HEK293T (cell line): ENCODE measurements around the gene ANO2.

Experiments
- BHLHE40 ChIP-seq: fragments of 450-650 bp; IDR thresholded peaks from 2 replicates; pipeline ENCODE4 v1.6.1; 2016; ENCODE audit warnings: mild to moderate bottlenecking, moderate library complexity, borderline replicate concordance
- CTBP1 ChIP-seq: fragments of 450-650 bp; IDR thresholded peaks from 2 replicates; pipeline ENCODE4 v1.6.1; 2016; ENCODE audit warnings: borderline replicate concordance
- ELF4 ChIP-seq: fragments of 450-650 bp; IDR thresholded peaks from 2 replicates; pipeline ENCODE4 v1.6.1; 2017; ENCODE audit warnings: antibody characterized with exemption
- FOXA1 ChIP-seq: fragments of 450-650 bp; IDR thresholded peaks from 2 replicates; pipeline ENCODE4 v1.6.1; 2016; ENCODE audit warnings: mild to moderate bottlenecking
- FOXK2 ChIP-seq: fragments of 450-650 bp; IDR thresholded peaks from 2 replicates; pipeline ENCODE4 v1.6.1; 2016; ENCODE audit warnings: mild to moderate bottlenecking
- FOXM1 ChIP-seq: fragments of 450-650 bp; IDR thresholded peaks from 2 replicates; pipeline ENCODE4 v1.6.1; 2017; ENCODE audit warnings: mild to moderate bottlenecking, borderline replicate concordance
- HDGF ChIP-seq: fragments of 450-650 bp; IDR thresholded peaks from 2 replicates; pipeline ENCODE4 v1.6.1; 2017; ENCODE audit warnings: antibody characterized with exemption, borderline replicate concordance
- L3MBTL2 ChIP-seq: fragments of 450-650 bp; conservative IDR thresholded peaks from 2 replicates; pipeline ENCODE4 v1.6.1; 2016; ENCODE audit warnings: mild to moderate bottlenecking
- PKNOX1 ChIP-seq: fragments of 450-650 bp; IDR thresholded peaks from 2 replicates; pipeline ENCODE4 v1.6.1; 2016
- SP1 ChIP-seq: fragments of 450-650 bp; IDR thresholded peaks from 2 replicates; pipeline ENCODE4 v1.6.1; 2017
- SUZ12 ChIP-seq: fragments of 450-650 bp; IDR thresholded peaks from 2 replicates; pipeline ENCODE4 v1.6.1; 2016; ENCODE audit warnings: mild to moderate bottlenecking
- TARDBP ChIP-seq: fragments of 450-650 bp; IDR thresholded peaks from 2 replicates; pipeline ENCODE4 v1.6.1; 2016
- ZNF384 ChIP-seq: fragments of 450-650 bp; IDR thresholded peaks from 2 replicates; pipeline ENCODE4 v1.6.1; 2016

- TF ChIP-seq SUZ12 (no peak), ELF4 (no peak), SP1 (no peak), BHLHE40 (no peak), L3MBTL2 (no peak), FOXK2 (no peak), HDGF (no peak), ZNF384 (no peak), FOXA1 (no peak), TARDBP (no peak), CTBP1 (no peak), FOXM1 (no peak), PKNOX1 (no peak)
These were observed 260.1 kb downstream of the ANO2 start for GRCh38 chr12:5684989-5685388.
